DOHH2 (cell line): ENCODE measurements around the gene PEX3.

ENCODE experiments used
- EZH2phosphoT487 ChIP-seq: fragments of 200-600 bp; sonication (generic); IDR thresholded peaks from 2 replicates; pipeline ENCODE4 v1.6.1; 2017; ENCODE audit warnings: borderline replicate concordance, mild to moderate bottlenecking, antibody characterized with exemption, low read length, moderate library complexity, mixed read lengths
- TF ChIP-seq, protein P1 (sequence below): fragments of 200-600 bp; sonication (generic); IDR thresholded peaks from one replicate; pipeline ENCODE4 v1.5.1; 2014; ENCODE audit warnings: antibody characterized with exemption, mild to moderate bottlenecking, low read depth, low read length; ENCODE audit not compliant: poor library complexity, severe bottlenecking

DNA sequence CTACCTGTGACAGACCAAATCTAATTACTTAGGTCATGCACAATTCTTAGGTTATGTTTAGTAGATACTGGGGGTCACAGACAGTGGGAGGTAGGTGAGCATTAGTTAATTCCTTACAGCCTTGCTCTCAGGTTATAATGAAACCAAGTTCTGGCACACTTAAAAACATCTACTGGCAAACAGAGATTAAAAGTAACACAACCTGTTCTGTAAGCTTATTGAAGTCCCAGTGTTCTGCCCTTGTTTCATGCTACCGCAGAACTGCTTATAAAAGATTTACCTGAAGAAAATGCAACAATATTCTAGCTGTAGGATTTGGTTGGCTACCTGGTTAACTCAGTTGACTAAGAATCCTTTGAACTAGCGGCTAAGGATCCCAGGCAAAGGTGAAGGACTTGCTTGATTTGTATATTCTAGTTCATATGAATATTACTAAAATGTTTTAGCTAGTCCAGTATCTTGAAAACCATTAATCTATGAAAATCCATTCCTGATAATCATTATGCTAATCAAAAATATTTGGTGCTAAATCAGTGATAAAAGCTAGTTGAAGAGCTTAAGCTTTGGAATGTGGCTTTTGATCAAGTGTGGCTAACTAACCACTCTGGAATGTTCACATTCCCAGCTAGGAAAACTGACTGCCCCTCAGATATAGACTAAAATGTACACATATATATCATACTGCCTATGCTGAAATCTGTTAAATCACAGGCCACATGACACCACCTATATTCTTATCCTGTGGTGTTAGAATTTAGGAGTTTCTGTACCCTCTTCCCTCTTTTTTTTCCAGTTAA lies 7.2 kb downstream of the PEX3 start:
- TF ChIP-seq, protein P1, sequence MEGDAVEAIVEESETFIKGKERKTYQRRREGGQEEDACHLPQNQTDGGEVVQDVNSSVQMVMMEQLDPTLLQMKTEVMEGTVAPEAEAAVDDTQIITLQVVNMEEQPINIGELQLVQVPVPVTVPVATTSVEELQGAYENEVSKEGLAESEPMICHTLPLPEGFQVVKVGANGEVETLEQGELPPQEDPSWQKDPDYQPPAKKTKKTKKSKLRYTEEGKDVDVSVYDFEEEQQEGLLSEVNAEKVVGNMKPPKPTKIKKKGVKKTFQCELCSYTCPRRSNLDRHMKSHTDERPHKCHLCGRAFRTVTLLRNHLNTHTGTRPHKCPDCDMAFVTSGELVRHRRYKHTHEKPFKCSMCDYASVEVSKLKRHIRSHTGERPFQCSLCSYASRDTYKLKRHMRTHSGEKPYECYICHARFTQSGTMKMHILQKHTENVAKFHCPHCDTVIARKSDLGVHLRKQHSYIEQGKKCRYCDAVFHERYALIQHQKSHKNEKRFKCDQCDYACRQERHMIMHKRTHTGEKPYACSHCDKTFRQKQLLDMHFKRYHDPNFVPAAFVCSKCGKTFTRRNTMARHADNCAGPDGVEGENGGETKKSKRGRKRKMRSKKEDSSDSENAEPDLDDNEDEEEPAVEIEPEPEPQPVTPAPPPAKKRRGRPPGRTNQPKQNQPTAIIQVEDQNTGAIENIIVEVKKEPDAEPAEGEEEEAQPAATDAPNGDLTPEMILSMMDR = no peak
- TF ChIP-seq EZH2phosphoT487 = no peak
